Body of pancreas (tissue), 4 donors: ENCODE results near the gene CENPU.

Experiments
- POLR2A ChIP-seq, 3 donors: fragments of 450-650 bp; IDR thresholded peaks; one replicate each; pipeline ENCODE4 v1.6.1; 2016; ENCODE audit warnings: antibody characterized with exemption in 3 of 3, mild to moderate bottlenecking in 2 of 3
- TF ChIP-seq, protein P1 (sequence below), 7 experiments: fragments of 450-650 bp in 4 of 7; fragments of 200-600 bp in 3 of 7; sonication (generic) in 3 of 7; IDR thresholded peaks; one replicate each; pipeline ENCODE4 v1.5.1; 2016 to 2019; ENCODE audit warnings: antibody characterized with exemption in 7 of 7

DNA sequence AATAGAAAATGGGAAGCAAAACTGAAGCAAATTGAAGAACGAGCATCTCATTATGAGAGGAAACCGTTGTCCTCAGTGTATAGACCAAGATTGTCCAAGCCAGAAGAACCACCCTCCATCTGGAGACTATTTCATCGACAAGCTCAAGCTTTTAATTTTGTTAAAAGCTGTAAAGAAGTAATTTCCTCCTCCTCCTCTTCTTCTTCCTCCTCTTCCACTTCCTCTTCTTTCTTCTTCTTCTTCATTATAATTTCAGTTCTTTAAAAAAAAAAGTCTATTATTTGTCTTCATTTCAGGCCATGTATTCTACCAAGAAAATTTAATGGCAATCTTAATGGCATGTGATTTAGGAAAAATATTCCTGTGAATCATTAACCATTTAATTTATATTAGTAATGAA is 76.8 kb downstream of the CENPU start:
- TF ChIP-seq, protein P1, sequence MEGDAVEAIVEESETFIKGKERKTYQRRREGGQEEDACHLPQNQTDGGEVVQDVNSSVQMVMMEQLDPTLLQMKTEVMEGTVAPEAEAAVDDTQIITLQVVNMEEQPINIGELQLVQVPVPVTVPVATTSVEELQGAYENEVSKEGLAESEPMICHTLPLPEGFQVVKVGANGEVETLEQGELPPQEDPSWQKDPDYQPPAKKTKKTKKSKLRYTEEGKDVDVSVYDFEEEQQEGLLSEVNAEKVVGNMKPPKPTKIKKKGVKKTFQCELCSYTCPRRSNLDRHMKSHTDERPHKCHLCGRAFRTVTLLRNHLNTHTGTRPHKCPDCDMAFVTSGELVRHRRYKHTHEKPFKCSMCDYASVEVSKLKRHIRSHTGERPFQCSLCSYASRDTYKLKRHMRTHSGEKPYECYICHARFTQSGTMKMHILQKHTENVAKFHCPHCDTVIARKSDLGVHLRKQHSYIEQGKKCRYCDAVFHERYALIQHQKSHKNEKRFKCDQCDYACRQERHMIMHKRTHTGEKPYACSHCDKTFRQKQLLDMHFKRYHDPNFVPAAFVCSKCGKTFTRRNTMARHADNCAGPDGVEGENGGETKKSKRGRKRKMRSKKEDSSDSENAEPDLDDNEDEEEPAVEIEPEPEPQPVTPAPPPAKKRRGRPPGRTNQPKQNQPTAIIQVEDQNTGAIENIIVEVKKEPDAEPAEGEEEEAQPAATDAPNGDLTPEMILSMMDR (IDR thresholded peaks at IDR 0.05), result no peak
- no peak for TF ChIP-seq POLR2A (IDR thresholded peaks at IDR 0.05)
